NB4 (cell line): ENCODE results near the gene FTO.

Experiments
- CTCF ChIP-seq: IDR thresholded peaks from one replicate; pipeline ENCODE4 v1.5.1; 2012; ENCODE audit warnings: low read depth, low read length
- MAX ChIP-seq: IDR thresholded peaks from 2 replicates; pipeline ENCODE4 v1.6.1; 2011; ENCODE audit warnings: low read depth, low read length
- POLR2A ChIP-seq: IDR thresholded peaks from 2 replicates; pipeline ENCODE4 v1.6.1; 2011; ENCODE audit warnings: mild to moderate bottlenecking; ENCODE audit not compliant: insufficient read length; ENCODE audit errors: extremely low read depth

- TF ChIP-seq CTCF: no peak
- no peak for TF ChIP-seq POLR2A
- no peak for TF ChIP-seq MAX
Observed at GRCh38 chr16:53849585-53849984, 145.6 kb downstream of the FTO start.
